ENCODE measurements around the gene PCSK1N. TPM values are rescaled to one million over a fixed set of nuclear protein-coding genes. Genes with fewer than 3 reads are reported as not detected.

The PCSK1N gene
- total and polyA plus RNA-seq, 2 donors (not counting 3 experiments of a cell fraction or from before 2014, with no cell fraction given), result 0.44 TPM; not detected in 1

DNA sequence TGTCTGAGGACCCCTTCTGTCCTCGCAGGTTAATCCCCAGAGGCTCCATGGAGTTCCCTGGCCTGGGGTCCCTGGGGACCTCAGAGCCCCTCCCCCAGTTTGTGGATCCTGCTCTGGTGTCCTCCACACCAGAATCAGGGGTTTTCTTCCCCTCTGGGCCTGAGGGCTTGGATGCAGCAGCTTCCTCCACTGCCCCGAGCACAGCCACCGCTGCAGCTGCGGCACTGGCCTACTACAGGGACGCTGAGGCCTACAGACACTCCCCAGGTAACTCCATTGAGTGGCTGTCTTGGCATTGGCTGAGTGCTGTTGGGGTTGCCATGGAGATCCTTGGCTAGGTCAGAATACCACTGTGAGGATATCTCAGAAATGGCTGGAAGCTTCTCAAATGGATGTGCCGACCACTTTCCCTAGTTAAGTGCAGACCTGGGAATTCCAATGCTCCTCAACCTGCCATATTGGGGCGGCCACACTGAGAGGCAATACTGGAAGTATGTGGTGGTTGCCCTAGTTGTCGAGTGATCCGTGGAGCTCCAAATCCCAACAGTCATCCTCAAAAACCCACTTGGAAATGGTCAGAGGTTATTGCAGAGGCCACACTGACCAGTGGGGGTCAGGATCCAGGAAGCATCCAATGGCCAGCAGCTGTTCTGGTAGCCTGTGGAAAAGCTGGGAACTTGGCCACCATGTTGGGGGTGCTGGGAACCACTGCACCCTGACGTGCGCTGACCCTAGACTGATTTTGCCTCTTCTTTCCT is 44.2 kb downstream of the PCSK1N start:
- FAIRE-seq (no peak), DNase-seq (ENCODE audit: low read depth, low spot score) (no peak)
- Histone ChIP-seq H3K79me2 (ENCODE audit: control insufficient read depth, insufficient read depth, low read length) (no peaks in the 10 kb centered on the region), H3K4me2 (ENCODE audit: insufficient read depth, low read length) (no peak overlapping the region), H3K4me3 (replicated peaks in 1 of 3; ENCODE audit: insufficient read depth in 1 of 3, low read depth in 1 of 3, low read length in 3 of 3) (no peak overlapping the region), H3K4me1 (ENCODE audit: control insufficient read depth, extremely low read depth, insufficient read depth, low read length) (no peaks in the 10 kb centered on the region), H3K9ac (replicated peaks; ENCODE audit: extremely low read depth, insufficient read depth, low read length) (no peak overlapping the region), H3K36me3 (ENCODE audit: control insufficient read depth in 2 of 2, extremely low read depth in 1 of 2, insufficient read depth in 2 of 2, low read length in 2 of 2) (no peaks in the 10 kb centered on the region), H2AFZ (ENCODE audit: low read depth, low read length) (no peak overlapping the region), H3K9me1 (replicated peaks; ENCODE audit: control insufficient read depth, extremely low read depth, insufficient read depth, low read length) (no peaks in the 10 kb centered on the region), H3K9me3 (replicated peaks; ENCODE audit: control insufficient read depth, insufficient read depth, low read length) (no peaks in the 10 kb centered on the region), H3K27ac (ENCODE audit: insufficient read depth, low read depth, low read length) (no peak overlapping the region), H3K27me3 (ENCODE audit: control insufficient read depth in 2 of 2, insufficient read depth in 2 of 2, low read length in 2 of 2) (no peaks in the 10 kb centered on the region), H4K20me1 (replicated peaks; ENCODE audit: control insufficient read depth, extremely low read depth, insufficient read depth, low read length) (no peaks in the 10 kb centered on the region)
- ChIA-PET POLR2A (no interaction called here), CTCF (no interaction called here)
- dilution Hi-C loops (cut with MboI; ENCODE audit: extremely low pct_ligation_motif_present, low sequenced_read_pairs), result no loop called here
- TF ChIP-seq POLR2AphosphoS5 (IDR thresholded peaks at IDR 0.05; ENCODE audit: insufficient read depth, low read depth, low read length) (no peak), POLR2A (IDR thresholded peaks at IDR 0.05; ENCODE audit: low read depth, low read length) (no peak)
- intact Hi-C loops (cut with micrococcal nuclease), result no loop called here
- no TSS peak for BruUV-seq (replicated peaks)

DNA sequence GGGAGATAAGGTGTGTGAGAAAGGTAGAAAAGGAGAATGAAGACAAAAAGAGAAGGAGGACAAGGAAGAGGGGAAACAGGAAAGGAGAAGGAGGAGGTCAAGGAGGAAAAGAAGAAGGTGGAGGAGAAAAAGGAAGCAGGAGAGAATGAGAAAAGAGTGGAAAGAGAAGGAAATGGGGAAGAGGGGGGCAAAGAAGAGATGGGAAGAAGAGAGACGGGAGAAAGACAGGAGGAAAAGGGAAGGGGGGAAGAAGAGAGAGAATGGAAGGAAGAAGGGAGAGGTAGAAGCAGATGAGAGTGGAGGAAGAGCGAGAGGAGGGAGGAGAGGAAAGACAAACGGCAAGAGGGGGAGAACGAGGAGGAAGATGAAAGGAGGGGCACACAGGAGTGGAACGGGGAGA is 44.9 kb downstream of the PCSK1N start:
- Histone ChIP-seq H3K9me1 (replicated peaks; ENCODE audit: control insufficient read depth, extremely low read depth, insufficient read depth, low read length) (no peaks in the 10 kb centered on the region), H3K4me1 (ENCODE audit: control insufficient read depth, extremely low read depth, insufficient read depth, low read length) (no peaks in the 10 kb centered on the region), H3K27me3 (ENCODE audit: control insufficient read depth in 2 of 2, insufficient read depth in 2 of 2, low read length in 2 of 2) (no peaks in the 10 kb centered on the region), H3K4me2 (ENCODE audit: insufficient read depth, low read length) (no peak overlapping the region), H3K27ac (ENCODE audit: insufficient read depth, low read depth, low read length) (no peak overlapping the region), H4K20me1 (replicated peaks; ENCODE audit: control insufficient read depth, extremely low read depth, insufficient read depth, low read length) (no peaks in the 10 kb centered on the region), H3K4me3 (replicated peaks in 1 of 3; ENCODE audit: insufficient read depth in 1 of 3, low read depth in 1 of 3, low read length in 3 of 3) (no peak overlapping the region), H2AFZ (ENCODE audit: low read depth, low read length) (no peak overlapping the region), H3K9me3 (replicated peaks; ENCODE audit: control insufficient read depth, insufficient read depth, low read length) (no peaks in the 10 kb centered on the region), H3K36me3 (ENCODE audit: control insufficient read depth in 2 of 2, extremely low read depth in 1 of 2, insufficient read depth in 2 of 2, low read length in 2 of 2) (no peaks in the 10 kb centered on the region), H3K9ac (replicated peaks; ENCODE audit: extremely low read depth, insufficient read depth, low read length) (no peak overlapping the region), H3K79me2 (ENCODE audit: control insufficient read depth, insufficient read depth, low read length) (no peaks in the 10 kb centered on the region)
- no peak for FAIRE-seq
- no peak for TF ChIP-seq JUN (IDR thresholded peaks at IDR 0.05; ENCODE audit: borderline replicate concordance, insufficient read depth, insufficient read length, low read depth)
- TF ChIP-seq GATA2 (IDR thresholded peaks at IDR 0.05; ENCODE audit: insufficient read depth, insufficient read length, low read depth, low read length), result no peak
- TF ChIP-seq POLR2A (IDR thresholded peaks at IDR 0.05; ENCODE audit: low read depth, low read length), result no peak
- no peak for TF ChIP-seq MYC (IDR thresholded peaks at IDR 0.05; ENCODE audit: low read depth, low read length)
- no peak for TF ChIP-seq EZH2 (IDR thresholded peaks at IDR 0.05; ENCODE audit: borderline replicate concordance, low read depth, low read length, severe bottlenecking)
- no peak for TF ChIP-seq FOS (IDR thresholded peaks at IDR 0.05; ENCODE audit: borderline replicate concordance, insufficient read depth, low read length)
- TF ChIP-seq, protein P1, sequence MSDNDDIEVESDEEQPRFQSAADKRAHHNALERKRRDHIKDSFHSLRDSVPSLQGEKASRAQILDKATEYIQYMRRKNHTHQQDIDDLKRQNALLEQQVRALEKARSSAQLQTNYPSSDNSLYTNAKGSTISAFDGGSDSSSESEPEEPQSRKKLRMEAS (IDR thresholded peaks at IDR 0.05; ENCODE audit: insufficient read depth, insufficient read length), result no peak
- TF ChIP-seq, protein P2, sequence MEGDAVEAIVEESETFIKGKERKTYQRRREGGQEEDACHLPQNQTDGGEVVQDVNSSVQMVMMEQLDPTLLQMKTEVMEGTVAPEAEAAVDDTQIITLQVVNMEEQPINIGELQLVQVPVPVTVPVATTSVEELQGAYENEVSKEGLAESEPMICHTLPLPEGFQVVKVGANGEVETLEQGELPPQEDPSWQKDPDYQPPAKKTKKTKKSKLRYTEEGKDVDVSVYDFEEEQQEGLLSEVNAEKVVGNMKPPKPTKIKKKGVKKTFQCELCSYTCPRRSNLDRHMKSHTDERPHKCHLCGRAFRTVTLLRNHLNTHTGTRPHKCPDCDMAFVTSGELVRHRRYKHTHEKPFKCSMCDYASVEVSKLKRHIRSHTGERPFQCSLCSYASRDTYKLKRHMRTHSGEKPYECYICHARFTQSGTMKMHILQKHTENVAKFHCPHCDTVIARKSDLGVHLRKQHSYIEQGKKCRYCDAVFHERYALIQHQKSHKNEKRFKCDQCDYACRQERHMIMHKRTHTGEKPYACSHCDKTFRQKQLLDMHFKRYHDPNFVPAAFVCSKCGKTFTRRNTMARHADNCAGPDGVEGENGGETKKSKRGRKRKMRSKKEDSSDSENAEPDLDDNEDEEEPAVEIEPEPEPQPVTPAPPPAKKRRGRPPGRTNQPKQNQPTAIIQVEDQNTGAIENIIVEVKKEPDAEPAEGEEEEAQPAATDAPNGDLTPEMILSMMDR (IDR thresholded peaks at IDR 0.05; ENCODE audit: extremely low read depth in 1 of 2, insufficient read depth in 1 of 2, low read depth in 1 of 2, low read length in 2 of 2), result no peak
- TF ChIP-seq POLR2AphosphoS5 (IDR thresholded peaks at IDR 0.05; ENCODE audit: insufficient read depth, low read depth, low read length), result no peak
- no peak for DNase-seq (ENCODE audit: low read depth, low spot score)
- ChIA-PET CTCF (no interaction called here), POLR2A (no interaction called here)
- intact Hi-C loops (cut with micrococcal nuclease) (no loop called here), dilution Hi-C loops (cut with MboI; ENCODE audit: extremely low pct_ligation_motif_present, low sequenced_read_pairs) (no loop called here)
- no TSS peak for BruUV-seq (replicated peaks)

Measured in endothelial cell of umbilical vein (primary cell).